DMS53 treated with DMSO at 0.1 percent for 48 hours (cell line): ENCODE data around the gene CGNL1.

ENCODE experiments used
- DNase-seq: peaks from one replicate; lab custom pipeline; 2025; ENCODE audit not compliant: unreplicated experiment; lab: John Stamatoyannopoulos, UW

CGNL1 gene

GRCh38 chr15:57592426-57592825 is 216.1 kb downstream of the CGNL1 start:
- DNase-seq: no peak

- DNase-seq: no peak
Observed at GRCh38 chr15:57592836-57593420, 216.6 kb downstream of the CGNL1 start.

DNA sequence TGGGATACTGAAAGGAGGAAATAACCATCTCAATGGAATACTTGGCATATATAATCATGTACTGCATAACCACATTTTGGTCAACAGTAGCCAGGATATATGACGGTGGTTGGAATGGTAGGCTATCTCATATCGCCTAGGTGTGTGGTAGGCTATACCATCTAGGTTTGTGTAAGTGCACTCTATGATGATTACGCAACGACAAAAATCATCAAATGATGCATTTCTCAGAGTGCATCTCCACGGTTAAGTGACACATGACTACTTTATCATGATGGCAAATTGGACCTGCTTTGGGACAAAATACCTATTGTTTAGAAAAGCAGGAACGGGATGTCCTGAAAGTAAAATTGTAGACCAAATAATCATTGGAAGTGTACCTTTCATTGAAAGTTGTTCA is 218.2 kb downstream of the CGNL1 start:
- DNase-seq: no peak

DNA sequence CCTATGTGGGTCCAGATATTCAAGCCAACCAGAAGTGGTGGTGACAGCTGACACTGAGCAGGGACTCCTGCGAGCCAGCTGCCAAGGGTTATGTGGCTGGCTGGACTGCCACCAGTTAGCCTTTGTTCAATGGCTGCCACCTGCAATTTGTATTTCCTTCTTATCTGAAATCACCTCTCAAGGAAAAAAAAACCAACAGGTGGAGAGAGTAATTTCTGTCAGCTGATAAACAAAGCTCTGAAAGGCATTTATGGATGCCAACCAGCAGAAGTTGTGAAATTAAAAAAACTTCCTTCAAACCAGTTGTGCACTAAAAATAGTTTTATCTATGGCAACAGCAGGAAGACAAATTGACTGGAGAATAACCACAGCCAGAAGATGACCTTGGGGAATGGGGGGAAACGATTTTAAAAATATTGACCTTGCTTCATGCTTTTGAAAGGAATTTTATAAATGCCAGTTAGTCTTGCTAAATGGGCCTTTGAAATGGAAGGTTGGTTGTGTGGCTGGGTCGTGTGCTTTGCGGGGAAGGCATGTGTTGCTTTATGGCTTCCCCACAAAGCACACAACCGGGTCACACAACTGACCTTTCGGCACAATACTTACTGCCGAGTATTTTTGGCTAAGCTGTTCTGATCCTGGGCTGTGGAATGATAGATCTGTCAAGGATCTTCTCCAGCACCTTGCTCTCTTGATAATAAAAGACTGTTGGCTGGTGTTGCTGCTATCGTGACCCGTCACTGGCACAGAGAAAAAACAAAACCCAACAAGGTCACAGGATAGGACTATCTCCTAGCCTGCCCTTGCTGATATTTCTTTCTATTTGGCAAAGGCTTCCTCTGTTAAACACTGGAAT is 218.9 kb downstream of the CGNL1 start:
- DNase-seq: no peak

- no peak for DNase-seq
Observed at GRCh38 chr15:57596301-57596855, 220.1 kb downstream of the CGNL1 start.

DNA sequence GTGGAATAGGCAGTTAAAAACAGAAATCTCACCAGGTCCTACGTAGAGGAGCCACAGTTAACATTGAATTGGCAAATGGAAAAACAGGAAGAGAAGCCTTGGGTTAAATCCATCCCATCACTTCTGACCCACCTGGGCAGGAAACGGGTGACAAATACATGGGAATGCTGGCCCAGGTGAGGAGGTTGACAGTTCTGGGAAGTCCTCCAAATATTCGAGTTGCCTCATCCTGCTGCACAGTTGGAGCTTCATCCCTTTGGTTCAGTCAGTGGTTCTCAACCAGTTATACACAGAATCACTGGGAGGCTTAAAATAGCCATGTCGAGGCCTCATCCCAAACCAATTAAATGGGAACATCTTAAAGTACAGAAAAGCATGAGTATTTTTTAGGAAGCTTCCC is 220.7 kb downstream of the CGNL1 start:
- no peak for DNase-seq

DNA sequence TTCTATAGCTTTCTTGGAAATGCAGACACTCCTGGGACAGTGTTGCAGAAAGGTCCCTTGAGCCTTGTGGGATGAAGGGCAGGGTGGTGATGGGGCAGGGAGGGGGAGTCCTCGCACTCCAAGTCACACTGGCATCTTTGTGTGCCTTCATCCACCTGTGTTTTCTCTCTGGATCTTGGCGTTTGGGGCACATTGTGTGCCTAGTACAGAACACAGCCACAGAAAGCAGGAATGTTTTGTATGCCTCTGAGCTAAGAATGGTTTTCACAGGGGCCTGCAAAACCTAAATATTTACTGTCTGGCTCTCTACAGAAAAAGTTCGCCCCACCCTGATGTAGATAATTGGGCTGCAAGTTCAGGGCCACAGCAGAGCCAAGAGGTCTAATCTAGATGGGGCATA is 221.1 kb downstream of the CGNL1 start:
- no peak for DNase-seq

GRCh38 chr15:57598346-57598745 is 222.0 kb downstream of the CGNL1 start:
- no peak for DNase-seq

GRCh38 chr15:57599296-57599810 is 223.0 kb downstream of the CGNL1 start:
- DNase-seq: no peak

- no peak for DNase-seq
Observed at GRCh38 chr15:57600197-57600596, 223.9 kb downstream of the CGNL1 start.
